Mesenchymal stem cell (in vitro differentiated cells and primary cell): ENCODE measurements around the gene ZSWIM5.

ENCODE experiments used
- DNase-seq: peaks from one replicate; pipeline ENCODE4 v3.0.0-alpha.2; 2013
- H2AFZ ChIP-seq: one replicate; pipeline ENCODE4 v1.6.1; 2013; ENCODE audit warnings: low read depth, mild to moderate bottlenecking, control low read depth, inconsistent platforms, low read length, moderate library complexity
- H2AK5ac ChIP-seq: 2 replicates; pipeline ENCODE4 v1.6.1; 2013; ENCODE audit warnings: low read length, moderate library complexity, mild to moderate bottlenecking, inconsistent platforms; ENCODE audit not compliant: severe bottlenecking
- H2BK120ac ChIP-seq: one replicate; pipeline ENCODE4 v1.6.1; 2013; ENCODE audit warnings: low read depth, mild to moderate bottlenecking, inconsistent platforms, low read length, moderate library complexity
- H2BK12ac ChIP-seq, 2 experiments: one replicate each; pipeline ENCODE4 v1.6.1; 2013; ENCODE audit warnings: inconsistent platforms in 2 of 2, low read length in 2 of 2, mild to moderate bottlenecking in 2 of 2, moderate library complexity in 2 of 2, control low read depth in 1 of 2
- H2BK15ac ChIP-seq: one replicate; pipeline ENCODE4 v1.6.1; 2013; ENCODE audit warnings: mild to moderate bottlenecking, low read depth, inconsistent platforms; ENCODE audit not compliant: poor library complexity, severe bottlenecking
- H2BK5ac ChIP-seq: 2 replicates; pipeline ENCODE4 v1.6.1; 2013; ENCODE audit warnings: low read depth, mild to moderate bottlenecking, low read length, control low read depth, inconsistent platforms; ENCODE audit not compliant: poor library complexity, severe bottlenecking
- H3K14ac ChIP-seq, 2 experiments: one replicate each; pipeline ENCODE4 v1.6.1; 2013; ENCODE audit warnings: inconsistent platforms in 2 of 2, low read length in 2 of 2, control low read depth in 1 of 2, mild to moderate bottlenecking in 1 of 2, moderate library complexity in 1 of 2
- H3K18ac ChIP-seq, 2 experiments: one replicate each; pipeline ENCODE4 v1.6.1; 2013; ENCODE audit warnings: inconsistent platforms in 2 of 2, low read length in 2 of 2, control low read depth in 1 of 2, low read depth in 1 of 2, mild to moderate bottlenecking in 1 of 2
- H3K23ac ChIP-seq, 2 experiments: one replicate each; pipeline ENCODE4 v1.6.1; 2013; ENCODE audit warnings: inconsistent platforms in 2 of 2, low read length in 2 of 2, mild to moderate bottlenecking in 2 of 2, moderate library complexity in 2 of 2, control low read depth in 1 of 2
- H3K27ac ChIP-seq: 2 replicates; pipeline ENCODE4 v1.5.1; 2013; ENCODE audit warnings: mild to moderate bottlenecking, moderate library complexity, low read length, control low read depth, inconsistent platforms; ENCODE audit not compliant: poor library complexity, severe bottlenecking
- H3K27me3 ChIP-seq, 2 experiments: 2 replicates each; pipeline versions ENCODE4 v1.6.1 to v1.7.0; 2013; ENCODE audit warnings: low read length in 2 of 2, mild to moderate bottlenecking in 2 of 2, moderate library complexity in 2 of 2, control low read depth in 1 of 2, inconsistent platforms in 1 of 2; ENCODE audit not compliant: control insufficient read depth in 1 of 2, insufficient read depth in 1 of 2
- H3K36me3 ChIP-seq, 2 experiments: 2 replicates each; pipeline versions ENCODE4 v1.6.1 to v1.7.0; 2013; ENCODE audit warnings: low read length in 2 of 2, control low read depth in 1 of 2, inconsistent platforms in 1 of 2, low read depth in 1 of 2, mild to moderate bottlenecking in 1 of 2; ENCODE audit not compliant: insufficient read depth in 2 of 2, control insufficient read depth in 1 of 2
- H3K4ac ChIP-seq, 2 experiments: one replicate each; pipeline ENCODE4 v1.6.1; 2013; ENCODE audit warnings: inconsistent platforms in 2 of 2, low read length in 2 of 2, mild to moderate bottlenecking in 2 of 2, moderate library complexity in 2 of 2, control low read depth in 1 of 2, low read depth in 1 of 2
- H3K4me1 ChIP-seq: 2 replicates; pipeline ENCODE4 v1.6.1; 2013; ENCODE audit warnings: low read depth, low read length, control low read depth; ENCODE audit not compliant: control insufficient read depth, insufficient read depth
- H3K4me2 ChIP-seq: 2 replicates; pipeline ENCODE4 v1.6.1; 2013; ENCODE audit warnings: low read length, mild to moderate bottlenecking, inconsistent platforms; ENCODE audit not compliant: poor library complexity, severe bottlenecking
- H3K4me3 ChIP-seq, 2 experiments: 2 replicates each; pipeline versions ENCODE4 v1.5.1 to v1.7.0; 2013; ENCODE audit warnings: low read length in 2 of 2, mild to moderate bottlenecking in 2 of 2, control low read depth in 1 of 2, low read depth in 1 of 2; ENCODE audit not compliant: insufficient read depth in 1 of 2
- H3K79me1 ChIP-seq: replicated peaks from 2 replicates; pipeline ENCODE4 v1.6.1; 2013; ENCODE audit warnings: mild to moderate bottlenecking, control low read depth, low read length, inconsistent platforms; ENCODE audit not compliant: poor library complexity, severe bottlenecking
- H3K9ac ChIP-seq: 2 replicates; pipeline ENCODE4 v1.7.0; 2013; ENCODE audit warnings: mild to moderate bottlenecking, low read length, moderate library complexity
- H3K9me3 ChIP-seq: 2 replicates; pipeline ENCODE4 v1.7.0; 2013; ENCODE audit warnings: mild to moderate bottlenecking, low read length; ENCODE audit not compliant: control insufficient read depth
- H4K8ac ChIP-seq: one replicate; pipeline ENCODE4 v1.6.1; 2013; ENCODE audit warnings: inconsistent platforms, mild to moderate bottlenecking, low read length, moderate library complexity
- H4K91ac ChIP-seq: one replicate; pipeline ENCODE4 v1.6.1; 2013; ENCODE audit warnings: mild to moderate bottlenecking, low read length, inconsistent platforms
- WGBS: methylation state at CpG from one replicate; pipeline ENCODE4 v1.1.7; 2013; ENCODE audit warnings: mixed read lengths; 5-methylcytosine and 5-hydroxymethylcytosine counted together

Gene ZSWIM5

GRCh38 chr1:45007311-45007710 lies 199.1 kb downstream of the ZSWIM5 start:
- Histone ChIP-seq H3K36me3 (peaks cover 75 to 76% of the 10 kb centered on the region in 2 experiments), H4K8ac (no peak overlapping the region), H3K4me1 (peaks cover 15% of the 10 kb centered on the region), H3K9me3 (no peaks in the 10 kb centered on the region), H2BK15ac (no peak overlapping the region), H2AK5ac (no peak overlapping the region), H3K79me1 (peaks cover 31% of the 10 kb centered on the region), H3K4me3 (no peak overlapping the region), H2BK120ac (no peak overlapping the region), H3K4me2 (no peak overlapping the region), H3K27ac (no peak overlapping the region), H3K23ac (no peak overlapping the region), H3K18ac (no peak overlapping the region), H2BK12ac (no peak overlapping the region), H4K91ac (no peak overlapping the region), H2BK5ac (no peak overlapping the region), H3K27me3 (no peaks in the 10 kb centered on the region), H3K4ac (no peak overlapping the region), H3K9ac (no peak overlapping the region), H2AFZ (no peak overlapping the region), H3K14ac (no peak overlapping the region)
- no peak for DNase-seq
- 84% methylated on average over 11 of the region's 11 CpGs for WGBS

GRCh38 chr1:45005761-45006160 lies 200.6 kb downstream of the ZSWIM5 start:
- 91% methylated on average over 6 of the region's 6 CpGs for WGBS
- no peak overlapping the region for H2BK5ac ChIP-seq
- H2AFZ ChIP-seq, result no peak overlapping the region
- H3K27me3 ChIP-seq, result no peaks in the 10 kb centered on the region
- peaks cover 82 to 90% of the 10 kb centered on the region in 2 experiments for H3K36me3 ChIP-seq
- H3K27ac ChIP-seq, result no peak overlapping the region
- H3K9ac ChIP-seq, result no peak overlapping the region
- H3K18ac ChIP-seq, result no peak overlapping the region
- no peak overlapping the region for H2BK15ac ChIP-seq
- peaks cover 12% of the 10 kb centered on the region for H3K4me1 ChIP-seq
- H3K4ac ChIP-seq, result no peak overlapping the region
- H3K9me3 ChIP-seq, result no peaks in the 10 kb centered on the region
- no peak overlapping the region for H3K23ac ChIP-seq
- no peak overlapping the region for H2BK120ac ChIP-seq
- H3K4me2 ChIP-seq, result no peak overlapping the region
- no peak overlapping the region for H2BK12ac ChIP-seq
- no peak for DNase-seq
- no peak overlapping the region for H2AK5ac ChIP-seq
- H3K4me3 ChIP-seq, result no peak overlapping the region
- H4K8ac ChIP-seq, result no peak overlapping the region
- H3K14ac ChIP-seq, result no peak overlapping the region
- H4K91ac ChIP-seq, result no peak overlapping the region
- H3K79me1 ChIP-seq, result peaks cover 31% of the 10 kb centered on the region

GRCh38 chr1:45004281-45004920 lies 202.0 kb downstream of the ZSWIM5 start:
- Histone ChIP-seq H2AK5ac (no peak overlapping the region), H3K27me3 (no peaks in the 10 kb centered on the region), H3K23ac (no peak overlapping the region), H2AFZ (no peak overlapping the region), H3K4me1 (peaks cover 2% of the 10 kb centered on the region), H3K4me3 (no peak overlapping the region), H3K27ac (no peak overlapping the region), H4K8ac (no peak overlapping the region), H2BK15ac (no peak overlapping the region), H2BK12ac (no peak overlapping the region), H3K4ac (no peak overlapping the region), H3K79me1 (peaks cover 22% of the 10 kb centered on the region), H3K36me3 (peaks cover 76 to 85% of the 10 kb centered on the region in 2 experiments), H3K14ac (no peak overlapping the region), H3K18ac (no peak overlapping the region), H4K91ac (no peak overlapping the region), H3K4me2 (no peak overlapping the region), H3K9ac (no peak overlapping the region), H3K9me3 (no peaks in the 10 kb centered on the region), H2BK120ac (no peak overlapping the region), H2BK5ac (no peak overlapping the region)
- no peak for DNase-seq
- 96% methylated on average over 6 of the region's 7 CpGs for WGBS

GRCh38 chr1:45003741-45004140 lies 202.7 kb downstream of the ZSWIM5 start:
- Histone ChIP-seq H3K27me3 (no peaks in the 10 kb centered on the region), H3K27ac (no peak overlapping the region), H3K79me1 (peaks cover 16% of the 10 kb centered on the region), H3K9me3 (no peaks in the 10 kb centered on the region), H3K4ac (no peak overlapping the region), H2BK15ac (no peak overlapping the region), H3K4me3 (no peak overlapping the region), H3K14ac (no peak overlapping the region), H3K18ac (no peak overlapping the region), H3K9ac (no peak overlapping the region), H2BK5ac (no peak overlapping the region), H3K36me3 (peaks cover 70 to 79% of the 10 kb centered on the region in 2 experiments), H4K8ac (no peak overlapping the region), H4K91ac (no peak overlapping the region), H2AK5ac (no peak overlapping the region), H2BK12ac (no peak overlapping the region), H3K4me2 (no peak overlapping the region), H2BK120ac (no peak overlapping the region), H2AFZ (no peak overlapping the region), H3K23ac (no peak overlapping the region), H3K4me1 (no peaks in the 10 kb centered on the region)
- 96% methylated on average over 5 of the region's 14 CpGs for WGBS
- DNase-seq, result no peak
